CMK (cell line): ENCODE data around the gene PPP1R14C.

ENCODE experiments used
- DNase-seq: peaks from one replicate; pipeline ENCODE4 v3.0.0-alpha.2; 2010; ENCODE audit warnings: low read depth

PPP1R14C gene

DNA sequence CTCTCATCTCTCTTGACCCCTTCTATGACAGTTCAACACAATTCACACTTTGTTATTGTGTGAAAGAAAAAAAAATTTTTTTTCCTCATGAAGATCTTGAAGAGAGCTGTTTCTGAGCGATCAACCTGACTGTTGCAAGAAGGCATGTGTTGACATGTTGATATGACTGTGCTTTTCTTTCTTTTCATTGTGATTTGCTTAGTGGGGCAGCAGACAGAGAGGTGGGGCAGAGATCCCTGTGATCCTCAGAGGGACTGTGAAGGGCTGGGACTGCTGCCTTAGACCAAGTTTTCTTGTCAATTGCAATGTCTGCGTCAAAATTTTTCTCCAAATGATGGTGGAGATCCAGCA is 155.2 kb downstream of the PPP1R14C start:
- no peak for DNase-seq

DNA sequence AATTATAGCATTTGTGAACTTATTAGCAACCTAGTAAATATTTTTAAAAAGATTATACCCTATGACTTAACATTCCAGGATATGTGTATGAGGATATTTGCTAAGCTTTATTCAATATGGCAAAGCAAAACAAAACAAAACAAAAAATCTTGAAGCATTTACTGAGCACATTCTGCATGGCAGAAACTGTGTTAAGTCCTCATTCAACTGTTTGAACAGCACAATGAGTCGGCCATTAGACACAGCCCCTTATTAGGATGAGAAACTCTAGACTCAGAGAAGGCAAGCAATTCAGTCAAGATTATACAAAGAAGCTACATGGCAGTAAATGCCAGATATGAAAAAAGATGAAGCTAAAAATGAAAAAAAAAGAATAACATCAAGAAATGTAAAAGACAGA is 155.8 kb downstream of the PPP1R14C start:
- no peak for DNase-seq
